Stimulated activated CD8-positive, alpha-beta memory T cell treated with anti-CD3 and anti-CD28 coated beads, Interleukin-2, amount 100 ng/mL, for 1 hour (primary cell): ENCODE results near the gene TAMM41.
A peak's percentile ranks its signal among the peaks of the same experiment; 100 is the strongest.
"Not testable (repeated sequence)": the region's sequence is repeated elsewhere in the genome, so short reads cannot be mapped to it uniquely, and the experiment has no call there.

Source experiments
- DNase-seq, 2 donors: peaks; one replicate each; pipeline ENCODE4 v3.0.0-alpha.2; 2020; ENCODE audit warnings: low read depth in 2 of 2

The TAMM41 gene

GRCh38 chr3:11815111-11815510 is 31.6 kb downstream of the TAMM41 start:
- no peak for DNase-seq

DNA sequence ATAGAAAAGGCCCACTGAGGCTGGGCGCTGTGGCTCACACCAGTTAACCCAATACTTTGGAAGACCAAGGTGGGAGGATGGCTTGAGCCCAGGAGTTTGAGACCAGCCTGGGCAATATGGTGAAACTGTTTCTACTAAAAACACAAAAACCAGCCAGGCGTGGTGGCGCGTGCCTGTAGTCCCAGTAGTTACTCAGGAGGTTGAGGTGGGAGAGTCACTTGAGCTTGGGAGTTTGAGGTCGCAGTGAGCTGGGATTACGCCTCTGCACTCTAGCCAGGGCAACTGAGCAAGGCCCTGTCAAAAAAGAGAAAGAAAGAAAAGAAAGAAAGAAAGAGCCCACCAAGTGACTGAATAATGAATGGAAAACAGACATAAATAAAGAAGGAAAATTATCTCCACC is 32.0 kb downstream of the TAMM41 start:
- DNase-seq: no peak

DNA sequence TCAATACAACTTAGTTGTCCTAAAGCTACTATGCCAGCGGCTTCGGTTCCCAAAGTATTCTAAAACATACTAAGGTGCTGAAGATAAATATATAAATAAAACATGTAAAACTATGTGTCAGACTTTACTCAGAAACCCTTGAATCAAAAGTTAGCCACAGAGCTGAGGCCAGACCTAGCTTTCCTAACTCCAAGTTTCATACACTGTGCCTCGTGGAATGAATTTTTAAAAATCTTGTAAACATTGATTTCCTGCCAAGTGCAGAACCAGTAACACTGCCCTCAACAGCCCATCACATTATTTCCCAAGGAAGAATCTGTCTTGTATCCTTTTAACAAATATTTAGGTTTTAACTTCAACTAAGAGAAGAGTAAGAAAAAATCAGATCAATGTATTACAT is 36.4 kb downstream of the TAMM41 start:
- no peak for DNase-seq

DNA sequence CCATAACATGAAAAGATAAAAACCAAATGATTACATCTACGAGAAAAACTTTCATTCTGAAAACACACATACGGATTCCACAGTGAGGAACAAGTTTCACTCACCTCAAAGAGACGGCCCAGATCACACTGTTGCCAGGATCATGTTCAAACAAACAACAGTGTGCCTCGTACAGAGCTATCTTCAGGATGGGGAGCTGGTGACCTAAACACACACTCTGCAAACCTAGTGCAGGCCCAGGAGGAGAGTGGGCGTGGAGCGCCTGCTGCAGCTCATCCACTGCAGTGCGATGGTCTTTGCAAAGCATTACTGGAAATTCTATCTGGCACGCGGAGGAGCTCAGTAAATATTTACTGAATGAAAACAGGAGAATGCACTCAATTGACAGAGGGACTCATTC is 38.5 kb downstream of the TAMM41 start:
- no peak for DNase-seq

DNA sequence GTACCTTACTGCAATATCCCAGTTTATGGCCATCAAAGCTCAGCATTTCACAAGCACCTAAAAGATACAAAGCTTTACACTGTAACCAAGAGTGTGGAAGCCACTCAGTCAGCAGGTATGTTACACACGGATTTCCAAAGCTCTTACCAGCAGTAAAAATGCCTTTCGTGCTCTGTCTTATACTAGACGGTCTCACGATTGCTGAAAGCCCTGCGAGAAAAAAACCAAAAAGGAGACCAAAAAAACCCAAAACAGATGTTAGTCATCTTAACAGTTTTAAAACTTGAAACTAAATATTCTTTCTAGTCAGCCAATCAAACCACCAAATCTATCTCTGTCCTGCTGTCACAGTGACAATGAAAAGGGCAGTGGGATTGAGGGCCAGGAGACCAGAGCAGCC is 39.0 kb downstream of the TAMM41 start:
- no peak for DNase-seq

DNA sequence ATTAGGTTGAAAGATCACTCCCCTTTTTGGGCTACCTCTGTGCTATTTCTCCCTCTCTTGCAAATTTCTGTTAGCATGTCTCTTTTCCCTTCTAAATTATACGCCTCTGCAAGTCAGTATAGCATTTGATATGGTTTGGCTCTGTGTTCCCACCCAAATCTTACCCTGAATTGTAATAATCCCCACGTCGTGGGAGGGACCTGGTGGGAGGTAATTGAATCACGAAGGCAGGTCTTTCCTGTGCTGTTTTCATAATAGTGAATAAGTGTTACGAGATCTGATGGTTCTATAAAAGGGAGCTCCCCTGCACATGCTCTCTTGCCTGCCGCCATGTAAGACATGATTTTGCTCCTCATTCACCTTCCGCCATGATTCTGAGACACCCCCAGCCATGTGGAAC is 41.0 kb downstream of the TAMM41 start:
- no peak for DNase-seq

- no peak for DNase-seq
Observed at GRCh38 chr3:11803977-11804892, 42.5 kb downstream of the TAMM41 start.

DNA sequence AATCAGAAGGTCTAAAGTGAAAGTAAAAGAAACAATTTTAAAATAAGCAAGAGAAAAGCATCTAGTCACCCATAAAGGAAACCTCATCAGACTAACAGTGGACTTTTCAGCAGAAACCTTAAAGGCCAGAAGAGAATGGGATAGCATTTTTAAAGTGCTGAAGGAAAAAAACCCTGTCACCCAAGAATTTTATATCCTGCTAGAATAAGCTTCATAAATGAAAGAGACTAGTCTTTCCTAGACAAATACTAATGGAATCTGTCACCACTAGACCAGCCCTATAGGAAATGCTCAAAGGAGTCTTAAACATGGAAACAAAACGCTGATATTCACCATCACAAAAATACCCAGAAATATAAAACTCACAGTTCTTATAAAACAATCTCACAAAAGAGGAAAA is 46.9 kb downstream of the TAMM41 start:
- DNase-seq: no peak

- DNase-seq: no peak
Observed at GRCh38 chr3:11794927-11795326, 51.8 kb downstream of the TAMM41 start.

GRCh38 chr3:11791339-11792200 is 55.1 kb downstream of the TAMM41 start:
- DNase-seq: no peak

DNA sequence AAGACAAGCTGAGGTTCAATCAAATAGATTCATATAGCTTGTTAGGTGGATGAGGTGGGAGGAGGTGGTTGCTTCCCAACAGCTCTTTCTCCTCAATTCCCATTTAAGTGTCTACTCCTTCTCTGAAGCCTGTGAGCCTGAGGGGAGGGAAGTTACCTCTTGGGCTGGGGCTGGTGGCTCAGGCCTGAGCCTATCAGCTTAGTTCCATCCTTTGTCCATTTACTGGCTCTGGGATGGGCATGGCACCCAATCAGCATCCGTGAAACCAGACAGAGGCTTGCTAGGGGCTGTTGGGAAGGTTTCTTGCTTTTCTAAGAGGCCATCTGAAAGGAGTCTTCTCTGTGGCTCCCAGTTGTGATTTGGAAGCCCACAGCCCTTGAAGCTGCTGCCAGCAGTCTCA is 57.3 kb downstream of the TAMM41 start:
- DNase-seq: no peak

- DNase-seq: no peak
Observed at GRCh38 chr3:11784971-11785377, 61.7 kb downstream of the TAMM41 start.

DNA sequence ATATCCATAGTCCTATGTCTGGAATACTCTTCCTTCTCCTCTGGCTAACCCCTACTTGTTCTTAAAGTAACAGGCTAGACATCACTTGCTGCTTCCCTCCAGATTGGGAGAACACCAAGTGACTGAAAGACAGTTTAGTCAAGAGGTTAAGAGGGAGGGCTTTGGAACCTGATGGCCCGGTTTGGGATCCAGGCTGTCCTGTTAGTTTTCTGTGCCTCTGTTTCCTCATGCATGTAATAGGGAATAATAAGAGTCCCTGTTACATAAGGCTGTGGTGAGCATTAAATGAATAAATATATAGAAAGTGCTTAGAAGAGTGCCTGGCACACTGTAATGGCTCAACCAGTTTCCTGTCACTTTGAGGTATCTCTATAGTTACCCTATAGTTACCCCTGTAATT is 66.3 kb downstream of the TAMM41 start:
- DNase-seq: no peak

GRCh38 chr3:11779626-11780025 is 67.1 kb downstream of the TAMM41 start:
- DNase-seq: no peak

GRCh38 chr3:11778248-11778647 is 68.4 kb downstream of the TAMM41 start:
- DNase-seq: no peak

DNA sequence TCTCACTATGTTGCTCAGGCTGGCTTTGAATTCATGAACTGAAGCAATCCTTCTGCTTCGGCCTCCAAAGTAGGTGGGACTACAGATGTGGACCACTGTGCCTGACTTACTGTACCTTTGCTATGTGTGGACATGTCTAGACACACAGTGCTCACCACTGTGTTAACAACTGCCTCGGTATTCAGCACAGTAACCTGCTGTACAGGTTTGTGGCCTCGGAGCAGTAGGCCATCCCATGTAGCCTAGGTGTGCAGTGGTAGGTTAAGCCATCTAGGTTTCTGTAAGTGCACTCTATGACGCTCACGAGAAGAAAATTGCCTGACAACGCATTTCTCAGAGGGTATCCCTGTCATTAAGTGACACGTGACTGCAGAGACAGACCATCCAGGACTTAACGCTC is 70.3 kb downstream of the TAMM41 start:
- DNase-seq: no peak

- DNase-seq: no peak
Observed at GRCh38 chr3:11775493-11775892, 71.2 kb downstream of the TAMM41 start.

- DNase-seq: no peak
Observed at GRCh38 chr3:11774296-11774877, 72.3 kb downstream of the TAMM41 start.

- not testable (repeated sequence) for DNase-seq
Observed at GRCh38 chr3:11771931-11772330, 74.8 kb downstream of the TAMM41 start.

GRCh38 chr3:11770477-11771391 is 76.0 kb downstream of the TAMM41 start:
- DNase-seq: peak; percentile 32 to 51

- no peak for DNase-seq
Observed at GRCh38 chr3:11769704-11770476, 76.8 kb downstream of the TAMM41 start.
